Measurements from ENCODE around the gene TNFSF13.

Gene TNFSF13

DNA sequence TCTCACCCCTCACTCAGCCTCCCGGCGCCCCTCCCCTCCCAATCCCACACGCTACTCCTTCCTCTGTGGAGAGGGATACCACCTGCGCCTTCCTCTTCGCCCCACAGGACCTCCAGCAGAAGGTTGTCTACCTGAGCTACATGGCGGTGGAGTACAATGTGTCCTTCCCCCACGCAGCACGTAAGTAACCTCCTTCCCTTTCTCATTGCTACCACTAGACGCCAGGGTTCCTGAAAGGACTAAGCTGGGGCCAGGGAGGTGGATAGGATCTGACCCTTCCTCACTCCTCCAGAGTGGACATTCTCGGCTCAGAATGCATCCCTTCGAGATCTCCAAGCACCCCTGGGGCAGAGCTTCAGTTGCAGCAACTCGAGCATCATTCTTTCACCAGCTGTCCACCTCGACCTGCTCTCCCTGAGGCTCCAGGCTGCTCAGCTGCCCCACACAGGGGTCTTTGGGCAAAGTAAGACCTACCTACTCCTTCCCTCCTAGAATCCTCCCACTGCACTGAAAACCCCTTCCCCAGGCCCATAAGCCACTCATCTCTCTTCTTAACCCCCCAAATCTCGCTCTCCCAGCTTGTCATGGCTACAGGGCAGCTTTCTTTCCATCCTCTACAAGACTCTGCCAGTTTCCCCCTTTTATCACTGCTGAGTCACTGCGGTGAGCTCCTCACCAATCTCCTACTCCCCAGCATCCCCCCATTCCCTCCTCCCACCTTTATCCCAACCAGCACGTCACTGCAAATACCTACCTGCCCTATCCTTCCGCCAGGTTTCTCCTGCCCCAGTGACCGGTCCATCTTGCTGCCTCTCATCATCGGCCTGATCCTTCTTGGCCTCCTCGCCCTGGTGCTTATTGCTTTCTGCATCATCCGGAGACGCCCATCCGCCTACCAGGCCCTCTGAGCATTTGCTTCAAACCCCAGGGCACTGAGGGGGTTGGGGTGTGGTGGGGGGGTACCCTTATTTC is 22.3 kb downstream of the TNFSF13 start:
- POLR2A ChIA-PET, result interaction anchor here (0.6 to 1.1 kb wide), 5 partner anchors 9 to 107 kb away, joined by 3 to 7 read pairs (median 5); partner anchors contain the start of genes POLR2A, SAT2 and TP53
- TF ChIP-seq, protein P1, sequence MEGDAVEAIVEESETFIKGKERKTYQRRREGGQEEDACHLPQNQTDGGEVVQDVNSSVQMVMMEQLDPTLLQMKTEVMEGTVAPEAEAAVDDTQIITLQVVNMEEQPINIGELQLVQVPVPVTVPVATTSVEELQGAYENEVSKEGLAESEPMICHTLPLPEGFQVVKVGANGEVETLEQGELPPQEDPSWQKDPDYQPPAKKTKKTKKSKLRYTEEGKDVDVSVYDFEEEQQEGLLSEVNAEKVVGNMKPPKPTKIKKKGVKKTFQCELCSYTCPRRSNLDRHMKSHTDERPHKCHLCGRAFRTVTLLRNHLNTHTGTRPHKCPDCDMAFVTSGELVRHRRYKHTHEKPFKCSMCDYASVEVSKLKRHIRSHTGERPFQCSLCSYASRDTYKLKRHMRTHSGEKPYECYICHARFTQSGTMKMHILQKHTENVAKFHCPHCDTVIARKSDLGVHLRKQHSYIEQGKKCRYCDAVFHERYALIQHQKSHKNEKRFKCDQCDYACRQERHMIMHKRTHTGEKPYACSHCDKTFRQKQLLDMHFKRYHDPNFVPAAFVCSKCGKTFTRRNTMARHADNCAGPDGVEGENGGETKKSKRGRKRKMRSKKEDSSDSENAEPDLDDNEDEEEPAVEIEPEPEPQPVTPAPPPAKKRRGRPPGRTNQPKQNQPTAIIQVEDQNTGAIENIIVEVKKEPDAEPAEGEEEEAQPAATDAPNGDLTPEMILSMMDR (IDR thresholded peaks at IDR 0.05; ENCODE audit: control extremely low read depth, extremely low read depth, low read depth, missing control alignments), result no peak
- CTCF ChIA-PET, result interaction anchor here (1.0 to 4.0 kb wide), 2 partner anchors 8 to 144 kb away, joined by 4 to 17 read pairs; partner anchors contain the start of gene SOX15
- no peak for DNase-seq (ENCODE audit: extremely low spot score)

- TF ChIP-seq, protein P1 (IDR thresholded peaks at IDR 0.05; ENCODE audit: control extremely low read depth, extremely low read depth, low read depth, missing control alignments), result no peak
- CTCF ChIA-PET, result interaction anchor here (1.0 to 1.8 kb wide), 3 partner anchors 10 to 105 kb away, joined by 4 to 6 read pairs (median 5); partner anchors contain the start of genes SENP3 and WRAP53
- POLR2A ChIA-PET, result interaction anchor here (1.1 to 2.8 kb wide), 3 partner anchors 8 to 105 kb away, joined by 5 to 32 read pairs (median 13); partner anchors contain the start of genes FXR2 and TP53
Observed at GRCh38 chr17:7582396-7583252, 24.1 kb downstream of the TNFSF13 start.

GRCh38 chr17:7583253-7584109 is 24.9 kb downstream of the TNFSF13 start, which contains the start of gene MPDU1:
Gene MPDU1 (plus strand): TSS chr17:7583852. CDS start chr17:7583863, 11 bp downstream.
- CTCF ChIA-PET, result interaction anchor here (0.7 to 1.8 kb wide), 7 partner anchors 10 to 288 kb away, joined by 3 to 6 read pairs (median 4); partner anchors contain the start of genes SENP3 and WRAP53
- TF ChIP-seq, protein P1 (IDR thresholded peaks at IDR 0.05; ENCODE audit: control extremely low read depth, extremely low read depth, low read depth, missing control alignments), result no peak
- POLR2A ChIA-PET, result interaction anchor here (0.7 to 2.8 kb wide), 7 partner anchors 9 to 590 kb away, joined by 3 to 32 read pairs (median 6); partner anchors contain the start of genes FXR2, SAT2, TMEM256 and TP53
- DNase-seq (ENCODE audit: extremely low spot score), result peak; percentile 90

More at GRCh38 chr17:7582396-7583252, 24.1 kb downstream of the TNFSF13 start:
- no peak for DNase-seq (ENCODE audit: extremely low spot score)

DNA sequence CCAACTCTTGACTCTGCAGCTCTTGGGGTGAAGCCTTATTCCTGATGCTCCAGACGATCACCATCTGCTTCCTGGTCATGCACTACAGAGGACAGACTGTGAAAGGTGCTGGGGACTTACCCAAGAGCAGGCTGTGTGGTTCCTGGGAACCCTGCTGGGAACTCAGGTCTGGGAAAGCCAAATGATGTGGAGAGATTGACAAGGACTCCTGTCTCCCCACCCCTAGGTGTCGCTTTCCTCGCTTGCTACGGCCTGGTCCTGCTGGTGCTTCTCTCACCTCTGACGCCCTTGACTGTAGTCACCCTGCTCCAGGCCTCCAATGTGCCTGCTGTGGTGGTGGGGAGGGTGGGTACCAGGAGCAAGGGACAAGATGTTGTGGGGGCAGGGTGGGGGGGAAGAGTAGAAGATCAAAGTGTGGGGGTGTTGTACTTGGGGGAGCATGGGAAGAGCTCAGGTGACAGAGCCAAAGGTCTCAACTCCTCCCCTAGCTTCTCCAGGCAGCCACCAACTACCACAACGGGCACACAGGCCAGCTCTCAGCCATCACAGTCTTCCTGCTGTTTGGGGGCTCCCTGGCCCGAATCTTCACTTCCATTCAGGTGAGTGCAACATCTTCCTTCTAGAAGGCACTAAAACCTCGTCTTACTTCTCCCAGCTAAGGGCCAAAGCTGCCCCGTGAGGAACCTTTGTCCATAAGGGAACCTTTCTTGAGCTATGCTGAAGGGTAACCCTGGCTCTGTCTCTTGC is 28.3 kb downstream of the TNFSF13 start:
- DNase-seq (ENCODE audit: extremely low spot score), result no peak
- ChIA-PET CTCF (interaction anchor here (0.7 to 1.5 kb wide), 3 partner anchors 8 to 72 kb away, joined by 3 to 4 read pairs (median 3); no protein-coding TSS in a partner anchor), POLR2A (interaction anchor here (0.5 kb wide), 1 partner anchor 326 kb away, joined by 6 read pairs; no protein-coding TSS in a partner anchor)
- TF ChIP-seq, protein P1 (IDR thresholded peaks at IDR 0.05; ENCODE audit: control extremely low read depth, extremely low read depth, low read depth, missing control alignments), result no peak
